Suppressor macrophage treated with lipopolysaccharide for 1 hour (primary cell): ENCODE results near the gene TLR8.
A peak's percentile ranks its signal among the peaks of the same experiment; 100 is the strongest.
"Not testable (repeated sequence)": the region's sequence is repeated elsewhere in the genome, so short reads cannot be mapped to it uniquely, and the experiment has no call there.

ENCODE experiments used
- DNase-seq, 3 donors: peaks; one replicate each; pipeline ENCODE4 v3.0.0-alpha.2; 2020 to 2022

The TLR8 gene

DNA sequence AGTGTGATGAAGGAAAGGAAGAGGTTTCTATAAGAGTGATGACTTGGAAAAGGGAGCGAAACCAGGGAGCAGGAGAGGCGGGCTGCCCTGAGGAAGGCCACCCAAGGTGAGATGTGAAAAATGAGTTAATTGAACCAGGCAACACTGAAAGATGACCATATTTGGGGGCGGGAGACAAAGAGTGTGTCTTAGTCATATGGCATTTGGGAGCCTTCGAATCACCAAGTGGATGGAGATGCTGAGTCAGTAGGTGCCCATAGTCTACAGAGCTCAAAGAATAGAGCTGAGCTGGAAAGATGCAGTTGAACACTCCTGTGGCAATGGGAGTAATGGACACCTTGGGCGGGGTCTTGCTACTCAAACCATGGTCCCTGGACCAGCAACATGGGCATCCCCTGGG lies 8.3 kb upstream of the TLR8 start:
- DNase-seq, result no peak

DNA sequence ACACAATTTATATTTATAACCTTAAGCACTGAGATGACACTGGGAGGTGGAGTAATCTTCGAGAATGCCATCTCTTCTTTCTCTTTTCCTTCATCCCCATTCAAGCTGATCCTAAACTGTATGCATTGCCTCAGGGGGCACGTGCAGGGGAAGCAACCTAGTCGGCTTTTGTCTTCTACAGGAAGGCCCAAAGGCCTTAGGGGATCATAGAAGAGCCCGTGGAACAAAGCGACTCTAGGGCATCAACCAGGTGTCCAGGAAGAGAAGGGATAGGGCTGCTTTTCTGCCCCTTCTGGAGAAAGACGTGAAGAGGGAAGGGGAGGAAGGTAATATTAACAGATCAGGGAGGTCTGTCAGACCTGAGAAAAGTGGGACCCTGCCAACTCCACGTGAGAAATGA lies 6.9 kb upstream of the TLR8 start:
- DNase-seq, result no peak

DNA sequence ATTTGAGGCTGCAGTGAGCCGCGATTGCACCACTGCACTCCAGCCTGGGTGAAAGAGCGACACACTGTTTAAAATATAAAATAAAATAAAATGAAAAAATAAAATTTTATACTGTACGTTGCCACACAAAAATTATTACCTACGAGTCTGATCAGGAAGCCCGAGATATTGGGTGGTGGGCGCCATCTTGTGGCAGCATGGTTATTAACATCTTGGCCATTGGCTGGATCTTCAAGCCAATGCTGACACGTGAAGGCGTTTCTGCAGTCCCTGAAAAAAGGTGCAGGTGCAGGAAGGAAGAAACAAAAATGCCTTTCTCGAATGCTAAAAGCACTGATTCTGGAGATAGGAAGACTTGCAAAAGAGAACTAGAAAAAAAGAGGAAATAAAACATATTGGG lies 4.9 kb upstream of the TLR8 start:
- peak; percentile 49 to 69 (median 69) for DNase-seq

DNA sequence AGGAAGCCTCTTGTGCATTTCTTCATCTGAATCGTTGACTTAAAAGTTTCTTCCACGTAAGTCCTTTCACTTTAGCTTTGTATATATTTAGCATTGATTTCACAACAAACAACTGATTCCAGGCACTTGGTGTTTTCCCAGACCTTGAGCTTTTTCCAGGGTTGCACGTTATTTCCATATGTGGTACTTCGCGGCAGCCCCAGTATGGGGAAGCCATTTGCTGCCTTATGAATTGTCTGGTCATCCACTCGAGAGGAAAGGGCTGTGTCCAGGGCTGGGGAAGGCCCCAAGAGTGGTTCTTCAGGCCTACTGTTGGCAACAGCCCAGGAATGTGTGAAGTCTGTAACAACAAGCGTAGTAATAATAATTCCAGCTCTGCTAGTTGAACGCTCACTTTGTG lies 2.8 kb upstream of the TLR8 start:
- DNase-seq, result peak; percentile 82 to 91 (median 84)

DNA sequence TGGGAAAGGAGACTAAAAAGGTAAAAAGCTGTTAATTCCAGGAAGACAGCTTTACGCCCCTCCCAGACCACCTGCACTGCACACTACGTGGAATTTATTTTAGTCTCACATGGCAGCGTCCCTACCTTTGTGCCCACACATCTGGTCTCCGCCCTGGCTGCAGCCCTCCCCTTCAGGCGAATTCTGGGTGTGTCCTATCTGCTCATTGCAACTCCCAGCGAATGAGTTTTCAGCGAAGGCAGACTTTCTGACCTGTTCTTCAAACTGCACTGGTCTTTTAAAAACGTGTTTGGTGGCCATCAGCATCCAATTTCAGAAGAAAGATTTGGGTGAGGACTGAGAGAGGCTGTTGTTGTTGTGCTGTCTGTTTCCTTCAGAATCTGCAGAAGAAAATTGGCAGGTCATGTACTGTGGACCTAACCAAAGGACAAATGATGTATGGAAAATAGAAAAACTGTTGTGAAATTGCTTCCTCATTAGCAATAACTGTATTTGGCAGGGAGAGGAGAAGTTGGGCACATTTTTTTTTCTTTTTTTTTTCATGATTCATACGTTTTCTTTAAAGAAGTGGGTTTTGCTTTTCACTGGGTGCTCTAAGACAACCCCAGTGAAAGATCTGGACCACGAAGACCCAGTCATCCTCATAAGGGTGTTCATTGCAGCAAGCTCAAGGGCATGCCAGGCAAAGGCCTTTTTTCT lies 4.2 kb downstream of the TLR8 start:
- peak; percentile 51 to 88 (median 81) for DNase-seq

DNA sequence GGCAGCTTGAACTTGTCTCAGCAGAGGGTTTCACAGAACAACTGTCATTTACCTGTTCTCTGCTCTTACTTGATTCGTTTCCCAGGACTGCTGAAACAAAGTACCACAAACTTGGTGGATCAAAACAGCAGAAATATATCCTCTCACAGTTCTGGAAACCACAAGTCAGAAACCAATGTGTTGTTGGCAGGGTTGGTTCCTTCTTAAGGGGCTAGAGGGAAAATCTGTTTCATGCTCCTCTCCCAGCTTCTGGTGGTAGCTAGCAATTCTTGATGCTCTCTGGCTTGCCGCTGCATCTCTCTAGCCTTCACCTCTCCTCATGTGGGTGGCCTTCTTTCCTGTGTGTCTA lies 4.7 kb downstream of the TLR8 start:
- DNase-seq, result no peak

DNA sequence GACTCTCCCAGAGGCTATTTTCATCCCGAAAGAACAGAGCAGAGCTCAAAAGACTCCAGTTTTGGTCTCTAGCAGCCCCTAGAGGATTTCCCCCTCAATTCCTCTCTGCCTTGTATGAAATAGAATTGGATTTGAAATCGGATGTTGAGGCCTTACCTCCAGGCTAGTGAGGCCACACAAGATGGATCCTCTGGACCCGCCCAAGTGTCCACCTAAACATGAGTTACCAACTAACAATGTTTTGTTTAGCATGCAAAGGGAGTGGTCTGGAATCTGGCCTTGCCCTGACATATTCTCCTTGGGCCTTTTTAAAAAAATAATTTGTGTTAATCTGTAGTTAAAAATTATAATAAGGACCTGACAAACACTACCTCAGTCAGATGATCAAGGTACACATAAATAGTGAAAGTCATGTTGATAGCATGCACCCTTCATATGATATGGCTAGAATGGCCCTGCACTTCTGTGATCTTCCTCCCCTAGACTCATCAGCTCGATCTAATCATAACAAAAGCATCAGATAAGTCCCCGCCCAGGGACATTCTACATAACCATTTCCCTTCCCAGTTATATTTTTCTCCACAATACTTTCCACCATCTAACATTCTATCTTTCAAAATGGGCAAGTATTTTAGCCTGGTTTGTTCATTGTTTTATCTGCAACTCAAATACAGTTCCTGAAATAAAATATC lies 6.5 kb downstream of the TLR8 start:
- no peak for DNase-seq

DNA sequence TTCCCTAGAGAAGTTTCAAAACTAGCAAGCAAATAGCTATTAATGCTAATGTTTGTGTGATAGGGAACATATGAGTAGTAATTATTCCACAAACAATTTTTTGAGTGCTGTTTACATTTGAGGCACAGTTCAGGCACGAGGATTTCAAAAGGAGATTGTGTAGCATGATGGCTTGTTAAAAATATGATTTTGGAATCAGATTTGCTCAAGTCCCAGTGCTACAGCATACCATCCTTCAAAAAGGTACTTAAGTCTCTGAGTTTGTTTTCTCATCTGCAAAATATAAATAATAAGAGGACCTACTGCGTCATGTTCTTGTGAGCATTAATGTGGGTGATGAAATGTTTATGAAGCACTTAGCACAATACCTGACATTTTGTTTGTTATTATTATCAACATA lies 11.3 kb downstream of the TLR8 start:
- DNase-seq, result no peak

DNA sequence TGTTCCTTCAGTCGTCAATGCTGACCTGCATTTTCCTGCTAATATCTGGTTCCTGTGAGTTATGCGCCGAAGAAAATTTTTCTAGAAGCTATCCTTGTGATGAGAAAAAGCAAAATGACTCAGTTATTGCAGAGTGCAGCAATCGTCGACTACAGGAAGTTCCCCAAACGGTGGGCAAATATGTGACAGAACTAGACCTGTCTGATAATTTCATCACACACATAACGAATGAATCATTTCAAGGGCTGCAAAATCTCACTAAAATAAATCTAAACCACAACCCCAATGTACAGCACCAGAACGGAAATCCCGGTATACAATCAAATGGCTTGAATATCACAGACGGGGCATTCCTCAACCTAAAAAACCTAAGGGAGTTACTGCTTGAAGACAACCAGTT lies 12.6 kb downstream of the TLR8 start:
- peak; percentile 49 to 65 (median 60) for DNase-seq

DNA sequence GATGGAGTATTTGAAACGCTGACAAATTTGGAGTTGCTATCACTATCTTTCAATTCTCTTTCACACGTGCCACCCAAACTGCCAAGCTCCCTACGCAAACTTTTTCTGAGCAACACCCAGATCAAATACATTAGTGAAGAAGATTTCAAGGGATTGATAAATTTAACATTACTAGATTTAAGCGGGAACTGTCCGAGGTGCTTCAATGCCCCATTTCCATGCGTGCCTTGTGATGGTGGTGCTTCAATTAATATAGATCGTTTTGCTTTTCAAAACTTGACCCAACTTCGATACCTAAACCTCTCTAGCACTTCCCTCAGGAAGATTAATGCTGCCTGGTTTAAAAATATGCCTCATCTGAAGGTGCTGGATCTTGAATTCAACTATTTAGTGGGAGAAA lies 13.2 kb downstream of the TLR8 start:
- no peak for DNase-seq

DNA sequence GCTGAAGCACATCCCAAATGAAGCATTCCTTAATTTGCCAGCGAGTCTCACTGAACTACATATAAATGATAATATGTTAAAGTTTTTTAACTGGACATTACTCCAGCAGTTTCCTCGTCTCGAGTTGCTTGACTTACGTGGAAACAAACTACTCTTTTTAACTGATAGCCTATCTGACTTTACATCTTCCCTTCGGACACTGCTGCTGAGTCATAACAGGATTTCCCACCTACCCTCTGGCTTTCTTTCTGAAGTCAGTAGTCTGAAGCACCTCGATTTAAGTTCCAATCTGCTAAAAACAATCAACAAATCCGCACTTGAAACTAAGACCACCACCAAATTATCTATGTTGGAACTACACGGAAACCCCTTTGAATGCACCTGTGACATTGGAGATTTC lies 14.6 kb downstream of the TLR8 start:
- DNase-seq, result no peak

DNA sequence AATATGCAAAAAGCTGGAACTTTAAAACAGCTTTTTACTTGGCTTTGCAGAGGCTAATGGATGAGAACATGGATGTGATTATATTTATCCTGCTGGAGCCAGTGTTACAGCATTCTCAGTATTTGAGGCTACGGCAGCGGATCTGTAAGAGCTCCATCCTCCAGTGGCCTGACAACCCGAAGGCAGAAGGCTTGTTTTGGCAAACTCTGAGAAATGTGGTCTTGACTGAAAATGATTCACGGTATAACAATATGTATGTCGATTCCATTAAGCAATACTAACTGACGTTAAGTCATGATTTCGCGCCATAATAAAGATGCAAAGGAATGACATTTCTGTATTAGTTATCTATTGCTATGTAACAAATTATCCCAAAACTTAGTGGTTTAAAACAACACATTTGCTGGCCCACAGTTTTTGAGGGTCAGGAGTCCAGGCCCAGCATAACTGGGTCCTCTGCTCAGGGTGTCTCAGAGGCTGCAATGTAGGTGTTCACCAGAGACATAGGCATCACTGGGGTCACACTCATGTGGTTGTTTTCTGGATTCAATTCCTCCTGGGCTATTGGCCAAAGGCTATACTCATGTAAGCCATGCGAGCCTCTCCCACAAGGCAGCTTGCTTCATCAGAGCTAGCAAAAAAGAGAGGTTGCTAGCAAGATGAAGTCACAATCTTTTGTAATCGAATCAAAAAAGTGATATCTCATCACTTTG lies 15.6 kb downstream of the TLR8 start:
- DNase-seq, result no peak

DNA sequence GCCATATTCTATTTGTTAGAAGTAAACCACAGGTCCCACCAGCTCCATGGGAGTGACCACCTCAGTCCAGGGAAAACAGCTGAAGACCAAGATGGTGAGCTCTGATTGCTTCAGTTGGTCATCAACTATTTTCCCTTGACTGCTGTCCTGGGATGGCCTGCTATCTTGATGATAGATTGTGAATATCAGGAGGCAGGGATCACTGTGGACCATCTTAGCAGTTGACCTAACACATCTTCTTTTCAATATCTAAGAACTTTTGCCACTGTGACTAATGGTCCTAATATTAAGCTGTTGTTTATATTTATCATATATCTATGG lies 16.1 kb downstream of the TLR8 start:
- no peak for DNase-seq

DNA sequence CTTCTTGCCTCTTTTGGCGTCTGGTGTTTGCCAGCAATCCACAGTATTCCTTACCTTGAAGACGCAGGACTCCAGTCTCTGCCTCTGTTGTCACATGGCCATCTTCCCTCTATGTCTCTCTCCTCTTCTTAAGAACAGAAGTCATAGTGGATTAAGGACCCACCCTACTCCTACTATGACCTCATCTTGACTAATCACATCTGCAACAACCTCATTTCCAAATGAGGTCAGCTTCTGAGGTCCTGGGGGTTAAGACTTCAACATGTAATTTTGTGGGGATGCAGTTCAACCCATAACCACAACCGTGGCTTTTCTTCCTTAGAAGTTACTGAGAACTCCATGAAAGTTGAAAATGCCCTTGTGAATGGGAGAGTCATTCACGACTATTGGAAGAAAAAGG lies 23.3 kb downstream of the TLR8 start:
- DNase-seq, result peak; percentile 40 to 70 (median 52)

DNA sequence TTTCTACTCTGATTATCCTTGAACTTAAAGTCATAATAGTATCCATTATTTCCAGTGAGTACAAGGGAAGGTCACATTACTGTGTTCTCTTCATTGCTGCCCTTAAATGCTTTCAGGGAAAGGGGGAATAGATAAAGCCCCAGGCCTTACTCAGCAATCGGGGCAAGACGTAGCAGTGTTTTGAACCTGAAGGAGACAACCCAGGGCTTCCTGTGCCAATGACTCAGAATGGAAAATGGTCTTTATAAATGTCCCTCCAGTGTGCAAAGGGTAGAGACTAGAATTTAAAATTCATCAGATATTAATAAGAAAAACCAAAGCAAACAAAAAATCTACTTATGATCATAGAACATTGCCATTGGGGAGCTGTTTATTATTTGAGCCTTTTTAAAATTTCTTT lies 23.7 kb downstream of the TLR8 start:
- no peak for DNase-seq

DNA sequence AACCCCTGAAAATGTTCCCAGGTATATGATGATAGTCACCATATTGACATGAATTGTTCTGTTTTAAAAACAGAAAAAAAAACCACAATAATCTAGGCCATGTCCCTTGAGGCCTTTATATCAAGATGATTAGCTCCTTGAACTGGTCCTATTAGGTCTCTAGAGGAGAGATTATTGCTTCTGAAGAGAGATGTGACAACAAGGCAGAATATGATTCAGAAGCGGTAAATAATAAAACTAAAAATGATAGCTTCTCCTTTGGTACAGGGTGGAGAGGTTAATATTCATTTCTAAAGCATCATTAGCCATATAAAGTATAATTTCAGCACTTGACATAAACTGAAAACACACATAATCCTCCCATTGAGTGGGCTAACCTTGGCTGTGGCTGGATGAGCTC lies 25.8 kb downstream of the TLR8 start:
- no peak for DNase-seq

DNA sequence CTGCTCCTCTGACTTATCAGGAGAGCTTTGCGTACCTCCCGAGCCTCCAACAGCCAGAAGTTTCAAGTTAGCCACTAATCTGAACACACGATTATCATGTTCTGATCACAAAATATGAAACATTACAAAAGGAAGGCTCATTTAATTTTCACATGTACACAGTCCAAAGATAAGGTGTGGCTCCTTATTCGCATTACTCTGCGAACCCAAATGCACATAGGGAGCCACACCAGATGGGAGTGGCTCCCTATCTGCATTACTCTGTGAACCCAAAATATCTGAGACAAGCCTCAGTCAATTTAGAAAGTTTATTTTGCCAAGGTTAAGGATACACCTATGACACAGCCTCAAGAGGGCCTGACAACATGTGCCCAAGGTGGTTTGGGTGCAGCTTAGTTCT lies 28.4 kb downstream of the TLR8 start:
- no peak for DNase-seq

DNA sequence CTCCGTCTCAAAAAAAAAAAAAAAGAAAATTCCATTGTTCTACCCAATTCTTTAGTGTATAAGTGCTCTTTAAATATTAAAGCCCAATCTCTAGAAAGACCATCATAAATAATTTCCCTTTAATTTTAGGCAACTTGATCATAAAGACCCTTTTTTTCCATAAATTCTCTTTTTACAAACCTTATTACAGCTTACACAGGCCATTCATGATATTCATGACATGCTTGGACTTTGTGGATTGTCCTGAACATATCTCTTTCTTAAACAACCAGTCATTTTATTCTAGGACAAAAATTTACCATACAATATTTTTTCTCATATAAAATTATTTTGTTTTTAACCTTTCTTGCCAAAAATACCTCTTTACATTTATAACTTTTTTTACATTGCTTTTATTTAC lies 30.5 kb downstream of the TLR8 start:
- DNase-seq, result no peak

DNA sequence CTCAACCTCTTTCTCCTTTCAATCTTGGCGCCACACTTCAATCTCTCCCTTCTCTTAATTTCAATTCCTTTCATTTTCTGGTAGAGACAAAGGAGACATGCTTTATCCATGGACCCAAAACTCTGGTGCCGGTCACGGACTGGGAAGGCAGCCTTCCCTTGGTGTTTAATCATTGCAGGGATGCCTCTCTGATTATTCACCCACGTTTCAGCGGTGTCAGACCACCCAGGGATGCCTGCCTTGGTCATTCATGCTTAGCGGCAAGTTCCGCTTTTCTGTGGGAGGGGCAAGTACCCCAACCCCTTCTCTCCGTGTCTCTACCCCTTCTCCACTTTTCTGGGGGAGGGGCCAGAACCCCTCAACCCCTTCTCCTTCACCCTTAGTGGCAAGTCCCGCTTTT lies 34.1 kb downstream of the TLR8 start:
- not testable (repeated sequence) for DNase-seq

DNA sequence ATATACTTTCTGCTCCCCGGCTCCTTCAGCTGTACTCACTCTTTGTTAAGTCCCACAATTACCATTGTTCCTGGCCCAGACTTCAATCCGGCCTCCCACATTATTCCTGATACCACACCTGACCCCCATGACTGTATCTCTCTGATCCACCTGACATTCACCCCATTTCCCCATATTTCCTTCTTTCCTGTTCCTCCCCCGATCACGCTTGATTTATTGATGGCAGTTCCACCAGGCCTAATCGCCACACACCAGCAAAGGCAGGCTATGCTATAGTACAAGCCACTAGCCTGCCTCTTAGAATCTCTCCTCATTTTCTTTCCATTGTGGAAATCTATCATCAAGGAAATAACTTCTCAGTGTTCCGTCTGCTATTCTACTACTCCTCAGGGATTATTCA lies 37.2 kb downstream of the TLR8 start:
- DNase-seq, result not testable (repeated sequence)

DNA sequence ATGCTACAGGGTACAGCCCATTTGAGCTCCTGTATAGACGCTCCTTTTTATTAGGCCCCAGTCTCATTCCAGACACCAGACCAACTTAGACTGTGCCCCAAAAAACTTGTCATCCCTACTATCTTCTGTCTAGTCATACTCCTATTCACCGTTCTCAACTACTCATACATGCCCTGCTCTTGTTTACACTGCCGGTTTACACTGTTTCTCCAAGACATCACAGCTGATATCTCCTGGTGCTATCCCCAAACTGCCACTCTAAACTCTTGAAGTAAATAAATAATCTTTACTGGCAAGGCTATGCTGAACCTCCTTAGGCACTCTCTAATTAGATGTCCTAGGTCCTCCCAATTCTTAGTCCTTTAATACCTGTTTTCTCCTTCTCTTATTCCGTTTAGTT lies 38.0 kb downstream of the TLR8 start:
- not testable (repeated sequence) for DNase-seq

DNA sequence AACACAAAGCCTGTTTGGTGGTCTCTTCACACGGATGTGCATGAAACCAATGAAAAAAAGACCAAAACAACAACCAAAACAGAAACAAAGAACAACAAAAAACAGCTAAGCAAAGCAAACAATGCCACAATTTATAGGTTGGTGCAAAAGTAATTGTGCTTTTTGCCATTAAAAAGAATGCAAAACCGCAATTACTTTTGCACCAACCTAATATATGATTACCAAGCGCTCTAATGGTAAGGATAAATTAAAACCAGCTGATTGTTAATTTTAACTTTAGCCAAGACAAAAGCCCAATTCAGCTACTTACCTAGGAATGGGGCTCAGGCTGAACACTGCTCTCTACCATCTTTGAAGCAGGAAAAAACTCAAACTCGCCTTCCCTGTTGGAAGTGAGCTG lies 39.1 kb downstream of the TLR8 start:
- no peak for DNase-seq

DNA sequence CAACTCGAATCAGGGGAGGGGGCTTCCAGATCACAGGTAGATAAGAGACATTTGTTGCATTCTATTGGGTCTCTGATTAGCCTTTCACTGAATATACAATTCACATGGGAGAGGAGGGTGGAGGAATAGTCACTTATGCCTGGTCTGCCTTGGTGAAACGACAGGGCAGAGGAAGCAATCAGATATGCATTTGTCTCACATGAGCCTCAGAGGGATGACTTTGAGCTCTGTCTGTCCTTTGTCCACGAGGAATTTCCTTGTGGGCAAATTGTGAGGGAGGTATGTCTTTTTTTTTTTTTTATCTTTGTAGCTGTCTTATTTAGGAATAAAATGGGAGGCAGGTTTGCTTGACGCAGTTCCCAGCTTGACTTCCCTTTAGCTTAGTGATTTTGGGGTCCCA lies 40.0 kb downstream of the TLR8 start:
- DNase-seq, result no peak

DNA sequence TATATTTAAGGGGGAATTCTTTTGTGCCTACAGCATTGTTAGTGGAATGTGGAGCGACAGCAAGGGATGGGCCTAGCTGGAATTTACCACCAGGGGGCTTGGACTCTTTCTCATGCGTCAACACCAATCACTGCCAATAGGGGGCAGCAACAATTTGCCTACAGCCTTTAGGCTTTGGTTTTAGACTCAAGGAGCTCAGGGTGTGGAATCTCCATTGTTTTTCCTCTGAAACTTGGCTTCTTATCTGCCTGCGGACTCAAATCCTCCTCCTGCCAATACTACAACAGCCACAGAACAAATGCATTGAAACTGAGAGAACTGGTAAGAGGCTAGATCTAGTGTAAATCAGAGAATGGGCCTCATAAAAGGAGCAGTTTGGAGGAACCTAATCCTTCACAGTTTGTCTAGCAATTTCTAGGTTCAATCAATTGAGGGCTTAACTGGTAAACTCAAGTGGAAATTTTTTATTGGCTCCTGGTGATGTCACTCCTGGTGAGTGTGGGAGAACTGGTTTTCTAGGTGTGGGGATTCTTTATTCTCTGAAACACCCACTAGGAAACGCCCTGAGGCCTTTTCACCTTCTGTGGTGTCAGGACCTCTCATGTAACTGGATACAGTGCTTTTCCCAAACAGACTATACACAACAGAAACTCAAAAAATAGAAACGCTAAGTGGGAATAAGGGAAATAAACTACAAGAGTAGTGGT lies 40.6 kb downstream of the TLR8 start:
- DNase-seq, result peak; percentile 85 to 87 (median 85)
